GM12875 (cell line): Measurements from ENCODE around the gene OSCAR.
"Not testable (repeated sequence)": the region's sequence is repeated elsewhere in the genome, so short reads cannot be mapped to it uniquely, and the experiment has no call there.

Experiments
- H3K4me3 ChIP-seq: one replicate; pipeline ENCODE4 v1.5.1; 2011; ENCODE audit warnings: low read depth, low read length, control low read depth
- TF ChIP-seq, protein P1 (sequence below): IDR thresholded peaks from 2 replicates; pipeline ENCODE4 v1.5.1; 2011; ENCODE audit warnings: low read depth, mild to moderate bottlenecking, control low read depth, inconsistent platforms, low read length, moderate library complexity, borderline replicate concordance; ENCODE audit not compliant: insufficient read depth

The OSCAR gene

DNA sequence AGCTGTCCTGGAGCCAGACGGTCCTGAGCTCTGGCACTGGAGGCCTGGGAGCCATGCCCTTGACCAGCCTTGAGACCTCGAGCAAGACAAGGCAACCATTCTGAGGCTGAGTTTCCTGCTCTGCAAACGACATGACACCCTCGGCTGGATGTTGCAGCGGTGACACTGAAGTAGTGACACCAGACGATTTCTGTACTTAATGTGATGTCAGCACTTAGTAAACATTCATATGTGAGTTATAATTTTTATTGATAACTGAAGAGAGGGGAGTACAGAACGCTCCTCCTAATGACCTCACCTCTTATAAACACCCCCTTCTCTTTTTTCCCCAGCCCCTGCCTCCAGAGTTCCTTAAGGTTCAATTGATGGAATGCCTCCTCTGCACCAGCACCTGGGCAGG, 7.9 kb upstream of the OSCAR start:
- TF ChIP-seq, protein P1, sequence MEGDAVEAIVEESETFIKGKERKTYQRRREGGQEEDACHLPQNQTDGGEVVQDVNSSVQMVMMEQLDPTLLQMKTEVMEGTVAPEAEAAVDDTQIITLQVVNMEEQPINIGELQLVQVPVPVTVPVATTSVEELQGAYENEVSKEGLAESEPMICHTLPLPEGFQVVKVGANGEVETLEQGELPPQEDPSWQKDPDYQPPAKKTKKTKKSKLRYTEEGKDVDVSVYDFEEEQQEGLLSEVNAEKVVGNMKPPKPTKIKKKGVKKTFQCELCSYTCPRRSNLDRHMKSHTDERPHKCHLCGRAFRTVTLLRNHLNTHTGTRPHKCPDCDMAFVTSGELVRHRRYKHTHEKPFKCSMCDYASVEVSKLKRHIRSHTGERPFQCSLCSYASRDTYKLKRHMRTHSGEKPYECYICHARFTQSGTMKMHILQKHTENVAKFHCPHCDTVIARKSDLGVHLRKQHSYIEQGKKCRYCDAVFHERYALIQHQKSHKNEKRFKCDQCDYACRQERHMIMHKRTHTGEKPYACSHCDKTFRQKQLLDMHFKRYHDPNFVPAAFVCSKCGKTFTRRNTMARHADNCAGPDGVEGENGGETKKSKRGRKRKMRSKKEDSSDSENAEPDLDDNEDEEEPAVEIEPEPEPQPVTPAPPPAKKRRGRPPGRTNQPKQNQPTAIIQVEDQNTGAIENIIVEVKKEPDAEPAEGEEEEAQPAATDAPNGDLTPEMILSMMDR: no peak
- no peak overlapping the region for H3K4me3 ChIP-seq

DNA sequence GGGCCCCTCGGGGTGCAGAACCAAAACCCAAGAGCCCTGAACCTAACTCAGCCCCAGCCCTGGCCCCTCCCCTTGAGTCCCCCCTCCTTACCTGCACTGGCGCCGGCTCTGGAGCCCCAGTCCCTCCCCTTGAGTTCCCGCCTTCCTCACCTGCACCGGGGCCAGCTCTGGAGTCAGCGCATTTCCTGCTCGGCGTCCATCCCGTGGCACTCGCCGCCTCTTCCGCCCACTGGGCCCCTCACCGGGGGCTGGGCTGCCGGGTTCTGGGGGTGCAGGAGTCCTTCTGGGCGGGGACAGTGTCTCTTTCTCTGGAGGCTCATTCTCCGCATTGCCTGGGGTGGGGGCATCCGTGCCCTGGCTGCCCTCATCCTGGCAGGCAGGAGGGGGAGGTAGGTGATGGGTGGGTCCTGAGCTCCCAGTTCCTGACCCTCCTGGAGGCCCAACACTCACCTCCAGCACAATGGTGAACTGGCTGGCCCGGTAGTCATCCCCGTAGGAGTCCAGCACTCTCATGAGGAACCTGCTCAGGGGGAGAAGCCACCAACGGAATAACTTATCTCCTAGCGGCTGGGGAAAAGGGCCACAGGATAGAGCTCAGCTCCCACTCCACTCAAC, 7.4 kb upstream of the OSCAR start:
- no peak overlapping the region for H3K4me3 ChIP-seq
- TF ChIP-seq, protein P1: no peak

DNA sequence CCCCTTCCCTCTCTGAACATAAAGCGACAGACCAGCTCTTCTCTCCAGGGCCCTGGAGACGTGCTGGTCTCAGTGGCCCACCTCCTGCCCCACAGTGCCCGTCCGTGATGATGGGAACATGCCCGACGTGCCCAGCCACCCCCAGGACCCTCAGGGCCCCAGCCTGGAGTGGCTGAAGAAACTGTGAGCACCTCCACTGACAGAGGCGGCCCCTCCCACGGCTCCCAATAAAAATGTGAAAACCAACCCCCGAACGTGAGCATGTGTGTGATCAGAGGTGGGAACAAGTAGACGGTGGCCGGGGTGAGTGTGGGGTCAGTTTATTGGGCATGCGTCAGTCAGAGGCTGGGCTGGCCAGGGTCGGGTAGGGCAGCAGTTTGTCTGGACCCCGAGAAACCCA, 6.1 kb upstream of the OSCAR start:
- no peak overlapping the region for H3K4me3 ChIP-seq
- TF ChIP-seq, protein P1: no peak

DNA sequence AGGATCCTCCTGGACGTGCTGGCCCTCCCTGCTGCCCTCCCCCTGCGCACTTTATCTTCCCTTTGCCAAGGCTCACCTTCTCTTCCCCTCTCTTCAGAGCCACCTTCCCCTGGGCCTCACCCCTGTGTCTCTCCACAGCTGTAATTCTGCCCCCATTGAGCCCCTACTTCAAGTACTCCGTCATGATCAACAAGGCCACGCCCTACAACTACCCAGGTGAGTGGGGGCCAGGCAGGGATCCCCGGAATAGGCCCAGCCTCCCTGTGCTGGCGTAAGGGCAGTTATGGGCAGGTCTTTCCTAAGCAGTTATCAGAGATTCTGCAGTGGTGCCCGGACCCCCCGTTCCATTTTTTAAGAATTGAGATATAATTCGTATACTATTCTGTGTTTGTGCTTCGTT, 5.2 kb upstream of the OSCAR start:
- TF ChIP-seq, protein P1: no peak
- no peak overlapping the region for H3K4me3 ChIP-seq

DNA sequence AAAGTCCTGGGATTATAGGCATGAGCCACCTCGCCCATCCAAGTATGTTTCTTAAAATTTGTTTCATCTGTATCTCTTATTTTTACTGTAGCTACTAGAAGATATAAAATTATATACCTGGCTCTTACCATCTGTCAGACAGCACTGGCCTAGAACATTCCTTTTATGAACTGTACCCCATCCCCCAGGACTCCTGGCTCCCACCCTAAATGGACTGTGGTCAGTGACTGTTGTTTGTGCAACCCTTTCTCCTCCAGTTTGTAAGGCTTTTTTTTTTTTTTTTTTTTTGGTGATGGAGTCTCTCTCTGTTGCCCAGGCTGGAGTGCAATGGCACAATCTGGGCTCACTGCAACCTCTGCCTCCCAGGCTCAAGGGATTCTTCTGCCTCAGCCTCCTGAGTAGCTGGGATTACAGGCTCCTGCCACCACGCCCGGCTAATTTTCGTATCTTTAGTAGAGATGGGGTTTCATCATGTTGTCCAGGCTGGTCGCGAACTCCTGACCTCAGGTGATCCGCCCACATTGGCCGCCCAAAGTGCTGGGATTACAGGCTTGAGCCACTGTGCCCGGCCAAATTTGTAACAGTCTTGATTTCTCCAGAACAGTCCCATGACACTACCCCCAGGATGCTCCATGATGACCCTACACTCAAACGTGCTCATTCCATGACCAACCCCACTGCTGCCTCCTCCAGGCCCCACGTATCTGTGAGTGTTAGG, 4.6 kb upstream of the OSCAR start:
- TF ChIP-seq, protein P1: no peak
- H3K4me3 ChIP-seq: no peak overlapping the region

DNA sequence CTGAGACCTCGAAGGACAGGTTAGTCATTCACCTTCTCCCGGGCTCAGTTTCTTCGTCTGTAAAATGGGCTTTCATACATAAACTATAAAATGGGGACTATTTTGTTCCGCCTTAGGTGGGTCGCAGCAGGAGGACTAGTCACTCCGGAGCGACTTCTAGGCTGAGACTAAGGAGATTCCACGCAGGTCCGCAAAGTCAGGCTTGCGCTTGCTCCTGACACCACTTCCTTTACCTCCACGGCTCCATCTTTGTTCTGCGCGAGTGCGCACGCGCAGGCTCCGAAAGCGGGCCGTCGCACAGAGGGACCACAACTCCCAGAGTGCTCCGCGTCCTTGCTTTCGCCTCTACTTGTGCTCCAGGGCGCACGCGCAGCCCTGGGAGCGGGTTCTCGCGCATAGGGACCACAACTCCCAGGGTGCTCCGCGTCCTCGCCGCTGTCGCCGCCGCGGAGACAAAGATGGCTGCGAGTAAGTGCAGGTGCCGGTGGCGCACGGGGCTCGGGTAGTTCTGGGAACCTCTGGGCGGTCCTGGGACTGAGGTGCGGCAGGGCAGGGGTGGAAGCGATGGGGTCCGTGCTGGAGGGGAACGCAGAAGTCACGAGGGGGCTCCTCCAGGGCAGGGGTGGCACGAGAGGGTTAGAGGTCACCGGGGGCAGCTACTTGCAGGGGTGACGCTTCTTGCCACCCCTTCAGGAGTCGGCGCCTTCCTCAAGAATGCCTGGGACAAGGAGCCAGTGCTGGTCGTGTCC, 2.0 kb upstream of the OSCAR start, which contains the start of gene NDUFA3:
TSS of gene NDUFA3 (plus strand) at position 435 of the 749 bp plus-strand sequence. CDS start at position 459, 24 bp downstream.
- peak within 1 kb of the TSS; percentile 95 for H3K4me3 ChIP-seq
- TF ChIP-seq, protein P1: no peak

DNA sequence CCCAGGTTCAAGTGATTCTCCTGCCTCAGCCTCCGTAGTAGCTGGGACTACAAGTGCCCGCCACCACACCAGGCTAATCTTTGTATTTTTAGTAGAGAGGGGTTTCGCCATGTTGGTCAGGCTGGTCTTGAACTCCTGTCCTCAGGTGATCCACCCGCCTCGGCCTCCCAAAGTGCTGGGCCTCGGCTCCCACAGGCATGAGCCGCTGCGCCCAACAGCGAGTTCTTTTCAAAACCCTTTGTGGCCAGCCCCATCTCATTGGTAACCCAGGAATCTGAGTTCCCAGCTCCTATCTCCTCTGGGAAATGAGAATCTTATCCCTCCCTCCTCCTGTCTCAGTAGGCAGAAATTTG, 724 bp downstream of the OSCAR start:
- H3K4me3 ChIP-seq: not testable (repeated sequence)
